ENCODE data around the gene CSNK1E.
A peak's percentile ranks its signal among the peaks of the same experiment; 100 is the strongest.

CSNK1E gene

DNA sequence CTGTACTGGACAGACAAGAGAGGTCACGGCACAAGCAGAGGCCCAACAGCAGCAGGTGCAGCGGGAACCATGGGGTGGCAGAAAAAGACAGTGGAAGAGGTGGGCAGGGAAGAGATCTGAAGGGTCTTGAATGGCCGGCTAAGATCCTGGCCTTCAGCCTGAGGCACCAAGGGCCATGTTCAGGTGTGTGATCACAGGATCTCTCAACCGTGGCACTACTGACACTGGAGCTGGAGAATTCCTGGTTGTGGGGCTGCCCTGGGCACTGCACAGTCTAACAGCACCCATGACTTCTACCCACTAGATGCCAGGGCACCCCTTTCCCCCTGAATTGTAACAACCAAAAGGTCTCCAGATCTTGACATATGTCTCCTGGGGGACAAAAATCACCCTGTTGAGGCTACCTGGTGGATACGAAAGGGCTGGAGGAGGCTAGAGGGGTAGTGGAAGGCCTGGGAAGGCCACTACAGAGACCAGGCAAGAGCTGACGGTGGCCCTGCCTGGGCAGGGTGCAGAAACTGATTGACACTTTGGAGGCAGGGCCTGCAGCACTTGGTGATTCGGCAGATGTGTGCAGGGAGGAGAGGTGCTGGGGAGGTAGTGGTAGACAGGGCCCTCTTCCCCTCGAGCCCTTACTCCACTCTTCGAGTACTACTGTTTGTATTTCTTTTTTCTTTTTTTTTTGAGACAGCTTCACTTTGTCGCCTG is 8.3 kb downstream of the CSNK1E start:
- H3K27ac ChIP-seq, result no peak overlapping the region
- TF ChIP-seq, protein P1, sequence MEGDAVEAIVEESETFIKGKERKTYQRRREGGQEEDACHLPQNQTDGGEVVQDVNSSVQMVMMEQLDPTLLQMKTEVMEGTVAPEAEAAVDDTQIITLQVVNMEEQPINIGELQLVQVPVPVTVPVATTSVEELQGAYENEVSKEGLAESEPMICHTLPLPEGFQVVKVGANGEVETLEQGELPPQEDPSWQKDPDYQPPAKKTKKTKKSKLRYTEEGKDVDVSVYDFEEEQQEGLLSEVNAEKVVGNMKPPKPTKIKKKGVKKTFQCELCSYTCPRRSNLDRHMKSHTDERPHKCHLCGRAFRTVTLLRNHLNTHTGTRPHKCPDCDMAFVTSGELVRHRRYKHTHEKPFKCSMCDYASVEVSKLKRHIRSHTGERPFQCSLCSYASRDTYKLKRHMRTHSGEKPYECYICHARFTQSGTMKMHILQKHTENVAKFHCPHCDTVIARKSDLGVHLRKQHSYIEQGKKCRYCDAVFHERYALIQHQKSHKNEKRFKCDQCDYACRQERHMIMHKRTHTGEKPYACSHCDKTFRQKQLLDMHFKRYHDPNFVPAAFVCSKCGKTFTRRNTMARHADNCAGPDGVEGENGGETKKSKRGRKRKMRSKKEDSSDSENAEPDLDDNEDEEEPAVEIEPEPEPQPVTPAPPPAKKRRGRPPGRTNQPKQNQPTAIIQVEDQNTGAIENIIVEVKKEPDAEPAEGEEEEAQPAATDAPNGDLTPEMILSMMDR (IDR thresholded peaks at IDR 0.05), result no peak
- TF ChIP-seq ZFX (IDR thresholded peaks at IDR 0.05; ENCODE audit: borderline replicate concordance), result no peak

DNA sequence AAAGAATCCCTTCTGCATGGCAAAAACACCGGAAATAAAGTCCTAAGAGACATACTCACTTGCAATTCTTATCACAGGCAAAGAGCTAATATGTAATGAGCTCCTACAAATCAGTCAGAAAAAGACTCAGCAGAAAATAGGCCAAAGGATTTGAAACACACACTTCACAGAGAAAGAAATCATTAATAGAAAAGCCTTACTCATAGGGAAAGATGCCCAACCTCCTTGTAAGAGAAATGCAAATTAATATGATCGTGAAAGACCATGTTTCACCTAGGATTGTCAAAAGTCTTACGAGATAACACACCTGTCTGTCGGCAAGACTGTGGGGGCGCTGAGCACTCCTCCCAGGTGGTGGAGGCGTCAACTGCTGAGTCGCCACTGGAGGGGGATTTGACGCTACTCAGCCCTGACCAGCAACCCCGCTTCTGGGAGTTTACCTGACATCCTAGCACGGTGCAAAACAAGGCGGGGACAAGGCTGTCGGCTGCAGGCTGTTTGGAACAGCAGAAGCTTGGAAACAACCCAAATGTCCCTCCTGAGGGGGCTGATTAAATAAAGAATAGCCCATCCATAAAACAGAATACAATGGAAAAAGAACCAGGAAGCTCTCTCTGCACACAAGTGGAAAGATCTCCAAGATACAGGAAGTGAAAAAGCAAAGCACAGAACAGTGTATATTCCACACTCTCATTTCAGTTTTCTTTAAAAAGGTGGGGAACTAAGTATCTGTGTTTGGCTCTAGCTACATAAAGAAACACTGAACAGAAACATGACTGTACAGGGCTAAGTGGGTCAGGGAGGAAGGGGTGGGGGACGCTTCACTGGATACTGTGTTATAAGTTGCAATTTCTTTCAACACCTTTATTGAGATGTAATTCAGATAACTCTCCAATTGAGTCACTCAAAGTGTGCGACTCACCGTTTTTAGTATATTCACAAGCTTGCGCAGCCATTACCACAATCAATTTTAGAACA is 11.5 kb downstream of the CSNK1E start:
- TF ChIP-seq, protein P1 (IDR thresholded peaks at IDR 0.05), result no peak
- peak overlapping the region; percentile 38; the same call in 1 of the 2 replicates for H3K27ac ChIP-seq

DNA sequence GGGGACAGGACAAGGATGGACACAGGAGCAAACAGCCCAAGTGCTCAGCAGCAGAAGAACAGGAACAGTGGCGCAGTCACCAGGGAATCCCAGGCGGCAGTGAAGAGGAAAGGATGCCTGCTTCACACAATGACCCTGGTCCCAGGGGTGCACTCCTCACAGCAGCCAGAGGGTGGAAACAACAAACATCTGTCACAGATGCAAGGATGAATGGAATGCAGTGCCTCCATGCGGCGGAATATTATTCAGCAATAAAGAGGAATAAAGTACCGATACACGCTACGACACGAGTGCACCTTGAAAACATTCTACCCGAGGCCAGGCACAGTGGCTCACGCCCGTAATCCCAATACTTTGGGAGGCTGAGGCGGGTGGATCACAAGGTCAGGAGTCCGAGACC is 12.7 kb downstream of the CSNK1E start:
- no peak overlapping the region for H3K27ac ChIP-seq

DNA sequence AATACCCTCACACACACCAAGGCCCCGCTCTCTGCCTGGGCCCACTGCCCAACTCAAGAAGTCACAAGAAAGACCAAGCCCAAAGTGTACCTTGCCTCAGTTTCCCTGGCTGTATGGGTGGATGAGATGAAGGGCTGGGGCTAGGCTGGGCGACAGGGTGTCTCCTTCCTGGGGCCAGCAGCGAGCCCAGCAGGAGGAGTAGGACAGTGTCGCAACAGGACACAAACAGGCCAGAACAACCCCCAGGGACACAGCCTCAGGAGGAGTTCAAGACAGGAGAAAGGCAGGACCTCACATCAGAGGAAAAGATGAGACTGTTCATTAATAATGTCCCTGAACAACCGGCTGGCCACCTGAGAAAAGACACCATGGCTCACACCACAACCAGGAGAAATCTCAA is 13.3 kb downstream of the CSNK1E start:
- TF ChIP-seq ZFX (IDR thresholded peaks at IDR 0.05; ENCODE audit: borderline replicate concordance), result no peak
- TF ChIP-seq, protein P1 (IDR thresholded peaks at IDR 0.05), result no peak
- H3K27ac ChIP-seq, result no peak overlapping the region

More for the DNA sequence above, 12.7 kb downstream of the CSNK1E start:
- TF ChIP-seq, protein P1 (IDR thresholded peaks at IDR 0.05), result no peak
- TF ChIP-seq ZFX (IDR thresholded peaks at IDR 0.05; ENCODE audit: borderline replicate concordance), result no peak

DNA sequence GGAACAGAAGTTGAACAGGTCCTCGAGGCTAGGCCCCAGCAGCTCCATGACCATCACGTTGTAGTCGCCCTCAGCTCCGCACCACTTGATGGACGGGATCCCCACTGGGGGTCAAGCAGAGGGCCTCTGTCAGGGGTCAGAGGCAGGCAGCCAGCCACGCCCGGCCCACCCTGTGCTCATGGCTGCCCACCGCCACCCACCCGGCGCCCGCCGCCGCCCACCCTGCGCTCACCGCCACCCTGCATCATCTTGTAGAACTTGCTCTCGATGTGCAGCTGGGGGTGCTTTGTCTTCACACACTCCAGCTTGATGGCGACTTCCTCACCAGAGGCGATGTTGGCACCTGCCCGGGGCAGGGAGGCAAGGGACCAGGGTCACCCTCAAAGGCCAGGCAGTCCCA is 14.3 kb downstream of the CSNK1E start:
- TF ChIP-seq, protein P1 (IDR thresholded peaks at IDR 0.05), result no peak
- TF ChIP-seq ZFX (IDR thresholded peaks at IDR 0.05; ENCODE audit: borderline replicate concordance), result no peak

DNA sequence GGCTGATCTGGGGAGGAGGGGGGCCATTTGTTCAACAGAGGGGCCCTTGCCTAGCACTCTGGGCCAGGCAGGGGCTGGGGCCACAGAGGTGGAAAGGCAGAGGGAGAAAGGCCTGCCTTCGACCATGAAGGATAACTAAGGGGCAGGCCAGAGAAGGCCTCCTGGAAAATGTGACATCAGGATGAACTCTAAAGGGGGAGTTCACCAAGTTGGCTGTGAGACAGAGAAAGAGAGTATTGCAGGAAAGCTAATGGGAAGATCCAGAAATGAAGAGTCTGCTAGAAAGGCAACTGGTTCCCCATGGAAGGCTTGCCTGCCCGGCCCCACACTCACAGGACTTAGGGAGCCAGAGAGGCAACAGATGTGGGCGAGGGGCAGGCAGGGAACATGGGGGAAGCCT is 16.3 kb downstream of the CSNK1E start:
- no peak for TF ChIP-seq ZFX (IDR thresholded peaks at IDR 0.05; ENCODE audit: borderline replicate concordance)
- TF ChIP-seq, protein P1 (IDR thresholded peaks at IDR 0.05), result no peak
- no peak overlapping the region for H3K27ac ChIP-seq

More for the DNA sequence above, 14.3 kb downstream of the CSNK1E start:
- no peak overlapping the region for H3K27ac ChIP-seq
